ENCODE data around the gene MOAP1. TPM values are rescaled to one million over a fixed set of nuclear protein-coding genes. Genes with fewer than 3 reads are reported as not detected.
A peak's percentile ranks its signal among the peaks of the same experiment; 100 is the strongest.
"Not testable (repeated sequence)": the region's sequence is repeated elsewhere in the genome, so short reads cannot be mapped to it uniquely, and the experiment has no call there.

MOAP1 gene
- total RNA-seq, 1 donor from 2014 or later: 24.1 TPM

DNA sequence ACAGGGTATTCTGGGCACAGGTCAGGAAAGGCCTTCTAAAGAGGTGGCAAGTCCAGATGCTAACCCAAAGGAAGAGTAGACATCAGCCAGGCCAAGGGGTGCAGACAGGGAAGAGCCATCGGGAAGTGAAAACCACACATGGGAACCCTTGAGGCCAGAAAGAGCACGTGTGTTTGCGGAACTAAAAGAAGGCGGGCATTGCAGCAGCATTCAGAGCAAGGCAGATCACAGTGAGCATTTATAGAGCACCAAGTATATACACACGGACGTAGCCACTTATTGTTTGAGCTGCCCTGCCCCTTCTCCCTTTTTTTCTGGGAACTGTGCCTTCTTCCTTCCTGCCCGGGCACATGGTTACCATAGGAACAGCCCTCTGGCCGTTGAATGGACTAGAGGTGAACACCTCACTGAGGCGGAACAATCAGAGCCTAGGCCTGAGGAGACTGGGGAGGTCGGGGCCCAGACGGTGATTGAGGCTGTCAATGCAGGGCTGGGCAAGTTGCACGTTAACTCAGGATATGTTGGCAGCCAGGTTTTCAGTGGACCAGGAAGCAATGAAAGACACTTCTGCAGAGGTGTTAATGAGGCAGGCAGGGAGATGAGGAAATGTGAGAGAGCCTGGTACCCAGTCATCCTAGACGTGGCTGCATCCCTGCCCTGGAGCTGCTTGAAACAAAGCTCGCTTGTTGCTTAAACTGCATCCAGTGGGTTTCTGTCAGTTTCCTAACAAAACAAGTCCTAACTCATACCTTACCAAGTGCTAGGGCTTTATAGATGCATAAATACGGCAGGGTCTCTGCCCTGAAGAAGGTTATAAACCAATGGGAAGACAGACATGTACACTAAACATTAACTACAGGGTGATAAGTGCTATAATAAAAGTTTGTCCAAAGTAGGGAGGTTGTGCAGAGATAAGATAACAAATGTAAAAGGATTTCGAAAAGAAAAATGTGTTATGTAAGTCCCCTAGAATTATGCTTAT, 34.2 kb downstream of the MOAP1 start:
- TF ChIP-seq POLR2AphosphoS5 (IDR thresholded peaks at IDR 0.05; ENCODE audit: insufficient read depth in 1 of 2, low read depth in 1 of 2): no peak
- intact Hi-C loops (cut with DNase I): no loop called here
- H3K9me3 ChIP-seq: no peaks in the 10 kb centered on the region
- peak overlapping the region in 1 of 2 donors; percentile 0 for H3K4me3 ChIP-seq
- peak overlapping the region; percentile 63 for H3K27ac ChIP-seq
- H3K36me3 ChIP-seq: no peaks in the 10 kb centered on the region
- no peak for DNase-seq (ENCODE audit: extremely low spot score in 2 of 2)
- peaks cover 10% of the 10 kb centered on the region for H3K4me1 ChIP-seq
- no peaks in the 10 kb centered on the region for H3K27me3 ChIP-seq

- no peak overlapping the region for H3K27ac ChIP-seq
- intact Hi-C loops (cut with DNase I): no loop called here
- no peak for DNase-seq (ENCODE audit: extremely low spot score in 2 of 2)
These were observed 35.7 kb downstream of the MOAP1 start for GRCh38 chr14:93148979-93149378.

GRCh38 chr14:93146119-93146518, 38.6 kb downstream of the MOAP1 start:
- peaks cover 9% of the 10 kb centered on the region for H3K4me1 ChIP-seq
- intact Hi-C loops (cut with DNase I): no loop called here
- DNase-seq (ENCODE audit: extremely low spot score in 2 of 2): no peak
- no peaks in the 10 kb centered on the region for H3K9me3 ChIP-seq
- TF ChIP-seq CTCF (IDR thresholded peaks at IDR 0.05) (no peak), POLR2AphosphoS5 (IDR thresholded peaks at IDR 0.05; ENCODE audit: insufficient read depth in 1 of 2, low read depth in 1 of 2) (no peak), POLR2A (IDR thresholded peaks at IDR 0.05) (no peak)
- no peak overlapping the region for H3K27ac ChIP-seq
- H3K36me3 ChIP-seq: no peaks in the 10 kb centered on the region
- no peak overlapping the region for H3K4me3 ChIP-seq
- no peaks in the 10 kb centered on the region for H3K27me3 ChIP-seq

More at GRCh38 chr14:93148979-93149378, 35.7 kb downstream of the MOAP1 start:
- no peaks in the 10 kb centered on the region for H3K36me3 ChIP-seq
- no peak overlapping the region for H3K4me3 ChIP-seq
- no peaks in the 10 kb centered on the region for H3K27me3 ChIP-seq
- no peak for TF ChIP-seq POLR2A (IDR thresholded peaks at IDR 0.05)
- no peak for TF ChIP-seq POLR2AphosphoS5 (IDR thresholded peaks at IDR 0.05; ENCODE audit: insufficient read depth in 1 of 2, low read depth in 1 of 2)
- TF ChIP-seq CTCF (IDR thresholded peaks at IDR 0.05): no peak
- peaks cover 10% of the 10 kb centered on the region for H3K4me1 ChIP-seq
- H3K9me3 ChIP-seq: no peaks in the 10 kb centered on the region

DNA sequence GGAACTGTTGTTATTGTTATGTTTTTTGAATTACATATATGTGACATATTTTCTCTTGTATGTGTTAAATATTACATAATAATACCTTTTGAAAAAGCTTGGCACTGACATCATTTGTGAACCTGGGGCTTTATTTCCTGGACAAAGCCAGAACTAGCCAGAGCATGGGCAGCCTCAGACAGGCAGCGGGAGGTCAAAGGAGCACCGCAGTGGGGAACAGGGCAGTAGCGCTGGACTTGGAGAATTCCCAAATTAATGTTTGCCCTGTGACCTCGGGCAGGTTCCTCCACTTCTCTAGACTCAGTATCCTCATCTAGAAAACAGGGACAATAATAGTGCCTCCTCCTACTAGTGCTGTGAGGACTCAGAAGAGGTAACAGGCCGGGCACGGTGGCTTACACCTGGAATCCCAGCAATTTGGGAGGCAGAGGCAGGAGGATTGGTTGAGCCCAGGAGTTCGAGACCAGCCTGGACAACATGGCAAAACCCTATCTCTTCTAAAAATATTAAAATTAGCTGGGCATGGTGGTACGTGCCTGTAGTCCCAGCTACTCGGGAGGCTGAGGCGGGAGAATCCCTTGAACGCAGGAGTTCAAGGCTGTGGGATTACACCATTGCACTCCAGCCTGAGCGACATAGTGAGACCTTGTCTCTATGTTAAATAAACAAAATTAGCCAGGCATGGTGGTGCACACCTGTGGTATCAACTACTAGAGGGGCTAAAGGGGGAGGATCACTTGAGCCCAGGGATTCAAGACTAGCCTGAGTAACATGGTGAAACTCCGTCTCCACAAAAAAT, 41.6 kb downstream of the MOAP1 start:
- H3K9me3 ChIP-seq: no peaks in the 10 kb centered on the region
- H3K4me3 ChIP-seq: no peak overlapping the region
- no peaks in the 10 kb centered on the region for H3K4me1 ChIP-seq
- DNase-seq (ENCODE audit: extremely low spot score in 2 of 2): no peak
- TF ChIP-seq POLR2AphosphoS5 (IDR thresholded peaks at IDR 0.05; ENCODE audit: insufficient read depth in 1 of 2, low read depth in 1 of 2) (no peak), CTCF (IDR thresholded peaks at IDR 0.05) (no peak)
- no peaks in the 10 kb centered on the region for H3K27me3 ChIP-seq
- no peak overlapping the region for H3K27ac ChIP-seq
- no peaks in the 10 kb centered on the region for H3K36me3 ChIP-seq
- intact Hi-C loops (cut with DNase I): no loop called here

- Histone ChIP-seq H3K27me3 (no peaks in the 10 kb centered on the region), H3K36me3 (no peaks in the 10 kb centered on the region), H3K4me3 (no peak overlapping the region), H3K4me1 (peaks cover 15% of the 10 kb centered on the region), H3K27ac (no peak overlapping the region), H3K9me3 (no peaks in the 10 kb centered on the region)
- intact Hi-C loops (cut with DNase I): loop anchor here (5.0 kb wide), 1 partner anchor 186 kb away; no protein-coding TSS in a partner anchor
- no peak for DNase-seq (ENCODE audit: extremely low spot score in 2 of 2)
- TF ChIP-seq POLR2A (IDR thresholded peaks at IDR 0.05): no peak
- TF ChIP-seq CTCF (IDR thresholded peaks at IDR 0.05): no peak
- no peak for TF ChIP-seq POLR2AphosphoS5 (IDR thresholded peaks at IDR 0.05; ENCODE audit: insufficient read depth in 1 of 2, low read depth in 1 of 2)
These were observed 46.8 kb downstream of the MOAP1 start for GRCh38 chr14:93137864-93138263.

DNA sequence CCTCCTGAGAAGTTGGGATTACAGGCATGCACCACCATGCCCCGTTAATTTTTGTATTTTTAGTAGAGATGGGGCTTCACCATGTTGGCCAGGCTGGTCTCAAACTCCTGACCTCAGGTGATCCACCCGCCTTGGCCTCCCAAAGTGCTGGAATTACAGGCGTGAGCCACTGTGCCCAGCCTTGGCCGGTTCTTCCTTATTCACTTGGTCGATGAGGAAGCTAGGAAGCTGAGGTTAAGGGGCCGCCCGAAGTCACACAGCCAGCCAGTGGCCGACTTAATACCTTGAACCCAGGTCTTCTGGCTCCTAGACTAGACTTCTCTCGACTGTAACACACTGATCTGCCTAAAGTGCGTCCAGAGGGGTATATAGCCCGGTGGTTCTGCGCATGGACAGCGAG, 48.2 kb downstream of the MOAP1 start:
- peaks cover 23% of the 10 kb centered on the region for H3K4me1 ChIP-seq
- H3K27me3 ChIP-seq; DNase-seq (ENCODE audit: extremely low spot score in 2 of 2); H3K4me3 ChIP-seq; H3K27ac ChIP-seq; H3K9me3 ChIP-seq; H3K36me3 ChIP-seq: not testable (repeated sequence)
- intact Hi-C loops (cut with DNase I): loop anchor here (5.0 kb wide), 1 partner anchor 184 kb away; no protein-coding TSS in a partner anchor
